Measurements from ENCODE around the gene KLHL11.
"Not testable (repeated sequence)": the region's sequence is repeated elsewhere in the genome, so short reads cannot be mapped to it uniquely, and the experiment has no call there.

The KLHL11 gene

DNA sequence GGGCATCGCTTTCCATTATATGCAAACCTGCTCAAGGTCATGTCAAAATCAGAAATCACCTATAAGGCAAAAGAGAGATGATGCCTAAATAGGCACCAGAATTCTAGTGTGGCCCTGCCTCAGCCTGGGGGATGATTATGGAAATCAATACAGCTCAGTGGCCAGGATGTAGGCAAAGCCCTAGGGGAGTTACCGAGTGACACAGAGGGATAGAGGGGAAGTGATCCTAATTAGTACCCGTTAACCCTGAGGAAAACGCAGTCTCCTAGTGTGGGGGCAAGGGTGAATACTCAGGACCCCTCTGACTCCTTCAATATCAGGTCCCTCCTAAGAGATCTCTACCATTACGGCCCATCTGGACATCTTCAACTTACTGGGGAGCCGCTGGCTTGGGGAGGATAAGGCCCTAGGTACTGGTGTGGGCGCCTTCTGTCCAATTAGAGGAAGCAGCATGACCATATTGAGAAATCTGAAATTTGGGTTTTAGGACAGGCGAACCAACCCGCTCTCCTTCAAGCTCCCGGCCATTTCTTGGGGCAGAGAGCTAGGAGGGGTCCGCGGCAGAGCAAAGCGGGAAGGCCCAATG lies 29.9 kb downstream of the KLHL11 start:
- Histone ChIP-seq H3F3A (ENCODE audit: insufficient read depth, low read length) (no peaks in the 10 kb centered on the region), H3K9ac (ENCODE audit: low read length) (peak overlapping the region; percentile 86), H3K27ac (ENCODE audit: low read depth, low read length, poor library complexity, severe bottlenecking) (no peak overlapping the region), H3K36me3 (ENCODE audit: insufficient read depth, low read length) (peaks cover 23% of the 10 kb centered on the region), H2AFZ (ENCODE audit: low read length) (no peak overlapping the region), H3K4me2 (ENCODE audit: low read length) (peak overlapping the region; percentile 66), H3K4me3 (ENCODE audit: low read depth, low read length, poor library complexity, severe bottlenecking) (peak overlapping the region; percentile 94), H3K9me3 (ENCODE audit: low read length) (no peaks in the 10 kb centered on the region), H3K9me2 (ENCODE audit: low read depth, low read length) (no peaks in the 10 kb centered on the region), H3K79me2 (ENCODE audit: insufficient read depth, low read length) (no peaks in the 10 kb centered on the region), H4K20me1 (ENCODE audit: insufficient read depth, low read length) (no peaks in the 10 kb centered on the region), H3K4me1 (ENCODE audit: insufficient read depth, low read length, severe bottlenecking) (peaks cover 16% of the 10 kb centered on the region), H3K27me3 (ENCODE audit: insufficient read depth, low read length) (peaks cover 2% of the 10 kb centered on the region; the same call in 1 of the 2 replicates)
- TF ChIP-seq, protein P1, sequence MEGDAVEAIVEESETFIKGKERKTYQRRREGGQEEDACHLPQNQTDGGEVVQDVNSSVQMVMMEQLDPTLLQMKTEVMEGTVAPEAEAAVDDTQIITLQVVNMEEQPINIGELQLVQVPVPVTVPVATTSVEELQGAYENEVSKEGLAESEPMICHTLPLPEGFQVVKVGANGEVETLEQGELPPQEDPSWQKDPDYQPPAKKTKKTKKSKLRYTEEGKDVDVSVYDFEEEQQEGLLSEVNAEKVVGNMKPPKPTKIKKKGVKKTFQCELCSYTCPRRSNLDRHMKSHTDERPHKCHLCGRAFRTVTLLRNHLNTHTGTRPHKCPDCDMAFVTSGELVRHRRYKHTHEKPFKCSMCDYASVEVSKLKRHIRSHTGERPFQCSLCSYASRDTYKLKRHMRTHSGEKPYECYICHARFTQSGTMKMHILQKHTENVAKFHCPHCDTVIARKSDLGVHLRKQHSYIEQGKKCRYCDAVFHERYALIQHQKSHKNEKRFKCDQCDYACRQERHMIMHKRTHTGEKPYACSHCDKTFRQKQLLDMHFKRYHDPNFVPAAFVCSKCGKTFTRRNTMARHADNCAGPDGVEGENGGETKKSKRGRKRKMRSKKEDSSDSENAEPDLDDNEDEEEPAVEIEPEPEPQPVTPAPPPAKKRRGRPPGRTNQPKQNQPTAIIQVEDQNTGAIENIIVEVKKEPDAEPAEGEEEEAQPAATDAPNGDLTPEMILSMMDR (IDR thresholded peaks at IDR 0.05; ENCODE audit: low read length) = no peak
- TF ChIP-seq EZH2 (IDR thresholded peaks at IDR 0.05; ENCODE audit: borderline replicate concordance, low read length) = no peak

DNA sequence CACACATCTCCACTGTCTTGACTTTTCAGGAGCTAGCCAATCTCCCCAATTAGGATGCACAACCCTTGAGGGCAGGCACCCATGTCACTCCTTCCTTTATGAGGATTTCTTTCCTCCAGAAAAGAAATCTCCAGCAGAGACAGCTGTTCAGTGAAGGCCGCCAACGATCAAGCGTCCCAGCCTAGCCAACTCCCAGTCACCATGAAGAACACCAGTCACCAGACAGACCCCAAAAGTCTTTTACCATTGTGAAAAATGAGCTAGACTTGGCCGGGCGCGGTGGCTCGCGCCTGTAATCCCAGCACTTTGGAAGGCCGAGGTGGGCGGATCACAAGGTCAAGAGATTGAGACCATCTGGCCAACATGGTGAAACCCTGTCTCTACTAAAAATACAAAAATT lies 35.3 kb downstream of the KLHL11 start:
- H2AFZ ChIP-seq (ENCODE audit: low read length); H3K9me3 ChIP-seq (ENCODE audit: low read length); H3K27me3 ChIP-seq (ENCODE audit: insufficient read depth, low read length); H3K4me3 ChIP-seq (ENCODE audit: low read depth, low read length, poor library complexity, severe bottlenecking); H3K4me2 ChIP-seq (ENCODE audit: low read length); H3F3A ChIP-seq (ENCODE audit: insufficient read depth, low read length); H3K9ac ChIP-seq (ENCODE audit: low read length); H3K9me2 ChIP-seq (ENCODE audit: low read depth, low read length); H3K27ac ChIP-seq (ENCODE audit: low read depth, low read length, poor library complexity, severe bottlenecking); H3K79me2 ChIP-seq (ENCODE audit: insufficient read depth, low read length); H4K20me1 ChIP-seq (ENCODE audit: insufficient read depth, low read length); H3K4me1 ChIP-seq (ENCODE audit: insufficient read depth, low read length, severe bottlenecking): not testable (repeated sequence)
- peaks cover 53% of the 10 kb centered on the region for H3K36me3 ChIP-seq (ENCODE audit: insufficient read depth, low read length)

- Histone ChIP-seq H3F3A (ENCODE audit: insufficient read depth, low read length) (no peaks in the 10 kb centered on the region), H3K9me2 (ENCODE audit: low read depth, low read length) (no peaks in the 10 kb centered on the region), H3K4me3 (ENCODE audit: low read depth, low read length, poor library complexity, severe bottlenecking) (no peak overlapping the region), H3K9me3 (ENCODE audit: low read length) (no peaks in the 10 kb centered on the region), H2AFZ (ENCODE audit: low read length) (no peak overlapping the region), H3K9ac (ENCODE audit: low read length) (no peak overlapping the region), H4K20me1 (ENCODE audit: insufficient read depth, low read length) (no peaks in the 10 kb centered on the region), H3K27ac (ENCODE audit: low read depth, low read length, poor library complexity, severe bottlenecking) (no peak overlapping the region), H3K36me3 (ENCODE audit: insufficient read depth, low read length) (peaks cover 35% of the 10 kb centered on the region), H3K79me2 (ENCODE audit: insufficient read depth, low read length) (no peaks in the 10 kb centered on the region), H3K27me3 (ENCODE audit: insufficient read depth, low read length) (no peaks in the 10 kb centered on the region), H3K4me1 (ENCODE audit: insufficient read depth, low read length, severe bottlenecking) (no peaks in the 10 kb centered on the region), H3K4me2 (ENCODE audit: low read length) (no peak overlapping the region)
- TF ChIP-seq EZH2 (IDR thresholded peaks at IDR 0.05; ENCODE audit: borderline replicate concordance, low read length) = no peak
- TF ChIP-seq, protein P1 (IDR thresholded peaks at IDR 0.05; ENCODE audit: low read length) = no peak
Observed at GRCh38 chr17:41825175-41825845, 39.9 kb downstream of the KLHL11 start.

DNA sequence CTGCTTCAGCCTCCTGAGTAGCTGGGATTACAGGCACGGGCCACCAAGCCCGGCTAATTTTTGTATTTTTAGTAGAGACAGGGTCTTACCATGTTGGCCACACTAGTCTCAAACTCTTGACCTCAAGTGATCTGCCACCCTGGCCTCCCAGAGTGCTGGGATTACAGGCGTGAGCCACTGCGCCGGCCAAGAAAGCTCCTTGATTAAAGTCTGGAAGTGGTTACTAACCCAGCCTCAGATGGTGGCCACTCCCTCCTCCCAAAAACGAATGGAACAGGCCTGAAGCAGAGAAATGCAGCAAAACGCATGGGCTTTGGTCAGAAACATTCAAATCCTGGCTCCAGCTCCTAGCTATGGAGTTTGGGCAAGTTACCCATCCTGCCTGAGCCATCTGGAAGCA lies 41.1 kb downstream of the KLHL11 start:
- peaks cover 2% of the 10 kb centered on the region for H3K4me1 ChIP-seq (ENCODE audit: insufficient read depth, low read length, severe bottlenecking)
- H3K4me3 ChIP-seq (ENCODE audit: low read depth, low read length, poor library complexity, severe bottlenecking) = no peak overlapping the region
- TF ChIP-seq, protein P1 (IDR thresholded peaks at IDR 0.05; ENCODE audit: low read length) = no peak
- no peak for TF ChIP-seq EZH2 (IDR thresholded peaks at IDR 0.05; ENCODE audit: borderline replicate concordance, low read length)
- H3F3A ChIP-seq (ENCODE audit: insufficient read depth, low read length) = no peaks in the 10 kb centered on the region
- H3K27ac ChIP-seq (ENCODE audit: low read depth, low read length, poor library complexity, severe bottlenecking) = no peak overlapping the region
- no peaks in the 10 kb centered on the region for H3K9me2 ChIP-seq (ENCODE audit: low read depth, low read length)
- H2AFZ ChIP-seq (ENCODE audit: low read length) = no peak overlapping the region
- H4K20me1 ChIP-seq (ENCODE audit: insufficient read depth, low read length) = no peaks in the 10 kb centered on the region
- no peak overlapping the region for H3K4me2 ChIP-seq (ENCODE audit: low read length)
- H3K36me3 ChIP-seq (ENCODE audit: insufficient read depth, low read length) = peaks cover 23% of the 10 kb centered on the region
- H3K9ac ChIP-seq (ENCODE audit: low read length) = no peak overlapping the region
- H3K79me2 ChIP-seq (ENCODE audit: insufficient read depth, low read length) = no peaks in the 10 kb centered on the region
- H3K9me3 ChIP-seq (ENCODE audit: low read length) = no peaks in the 10 kb centered on the region
- H3K27me3 ChIP-seq (ENCODE audit: insufficient read depth, low read length) = 0 out of 2 replicates have a peak, but pooled peaks cover 4% of the 10 kb centered on the region

Data from OCI-LY1 (cell line).